Fibroblast of lung (primary cell): ENCODE data around the gene LMNA. TPM values are rescaled to one million over a fixed set of nuclear protein-coding genes. Genes with fewer than 3 reads are reported as not detected.
"Not testable (repeated sequence)": the region's sequence is repeated elsewhere in the genome, so short reads cannot be mapped to it uniquely, and the experiment has no call there.

Experiments used
- DNase-seq, 2 donors: peaks; one replicate each; pipeline versions ENCODE4 v3.0.0 to v3.0.0-alpha.2; 2010; ENCODE audit warnings: low read depth in 2 of 2
- H2AFZ ChIP-seq: 2 replicates; pipeline ENCODE4 v1.5.1; 2012; ENCODE audit warnings: low read length, control low read depth, inconsistent platforms
- H3K27ac ChIP-seq: 2 replicates; pipeline ENCODE4 v1.5.1; 2011; ENCODE audit warnings: low read length, control low read depth; ENCODE audit not compliant: insufficient read depth
- H3K27me3 ChIP-seq: 2 replicates; pipeline ENCODE4 v1.5.1; 2011; ENCODE audit warnings: mild to moderate bottlenecking, low read length; ENCODE audit not compliant: control insufficient read depth, insufficient read depth
- H3K36me3 ChIP-seq: 2 replicates; pipeline ENCODE4 v1.5.1; 2011; ENCODE audit warnings: low read length; ENCODE audit not compliant: control insufficient read depth, insufficient read depth
- H3K4me1 ChIP-seq: 2 replicates; pipeline ENCODE4 v1.5.1; 2011; ENCODE audit warnings: low read length; ENCODE audit not compliant: control insufficient read depth, insufficient read depth; ENCODE audit errors: extremely low read depth
- H3K4me2 ChIP-seq: 2 replicates; pipeline ENCODE4 v1.5.1; 2011; ENCODE audit warnings: low read length, control low read depth; ENCODE audit not compliant: insufficient read depth; ENCODE audit errors: extremely low read depth
- H3K4me3 ChIP-seq, 4 experiments: fragments of 200-600 bp in 1 of 4; sonication (generic) in 1 of 4; replicated peaks in 1 of 4; 2 replicates each; pipeline ENCODE4 v1.5.1; 2011 to 2016; ENCODE audit warnings: low read length in 4 of 4, low read depth in 3 of 4, mild to moderate bottlenecking in 3 of 4, control low read depth in 2 of 4, inconsistent platforms in 1 of 4, mixed read lengths in 1 of 4; ENCODE audit not compliant: insufficient read depth in 1 of 4; ENCODE audit errors: control extremely low read depth in 1 of 4
- H3K79me2 ChIP-seq: 2 replicates; pipeline ENCODE4 v1.5.1; 2012; ENCODE audit warnings: mild to moderate bottlenecking, low read length, inconsistent platforms; ENCODE audit not compliant: control insufficient read depth, insufficient read depth
- H3K9ac ChIP-seq: 2 replicates; pipeline ENCODE4 v1.5.1; 2011; ENCODE audit warnings: mild to moderate bottlenecking, low read length, control low read depth; ENCODE audit not compliant: insufficient read depth
- H3K9me3 ChIP-seq: 2 replicates; pipeline ENCODE4 v1.5.1; 2012; ENCODE audit warnings: low read depth, low read length; ENCODE audit not compliant: control insufficient read depth, insufficient read depth
- H4K20me1 ChIP-seq: 2 replicates; pipeline ENCODE4 v1.5.1; 2011; ENCODE audit warnings: low read length; ENCODE audit not compliant: control insufficient read depth, insufficient read depth; ENCODE audit errors: extremely low read depth
- CTCF ChIP-seq, 2 donors: IDR thresholded peaks in 1 of 2; conservative IDR thresholded peaks in 1 of 2; 1 replicate in 1 of 2; 2 replicates in 1 of 2; pipeline ENCODE4 v1.5.1; 2011 to 2012; ENCODE audit warnings: low read length in 2 of 2, control low read depth in 1 of 2, inconsistent platforms in 1 of 2, low read depth in 1 of 2, mild to moderate bottlenecking in 1 of 2
- EZH2 ChIP-seq: IDR thresholded peaks from 2 replicates; pipeline ENCODE4 v1.5.1; 2012; ENCODE audit warnings: low read length, control low read depth, mild to moderate bottlenecking; ENCODE audit errors: missing control alignments
- polyA plus RNA-seq, 2 donors: library from polyadenylated mRNA; depleted of rRNA in 1 of 2; stranded (reverse) in 1 of 2; unstranded in 1 of 2; fragments of >200 nt; gene quantifications; 2 replicates each; pipeline ENCODE4 v1.2.1, GENCODE V29; 2011 to 2012; ENCODE audit warnings: missing spikeins in 1 of 2
- total RNA-seq: library from RNA; depleted of rRNA; stranded (reverse); fragments of >200 nt; gene quantifications from 2 replicates; pipeline ENCODE4 v1.2.1, GENCODE V29; 2014

The LMNA gene
- total and polyA plus RNA-seq, 2 donors (not counting 1 experiment from before 2014, with no cell fraction given), result 613 to 1,150 TPM

- Histone ChIP-seq H3K4me2 (no peak overlapping the region), H4K20me1 (no peaks in the 10 kb centered on the region), H3K9me3 (no peaks in the 10 kb centered on the region), H3K27ac (no peak overlapping the region), H3K4me3 (no peak overlapping the region), H2AFZ (no peak overlapping the region), H3K4me1 (no peaks in the 10 kb centered on the region), H3K79me2 (no peaks in the 10 kb centered on the region), H3K27me3 (peaks cover 16% of the 10 kb centered on the region), H3K9ac (no peak overlapping the region), H3K36me3 (no peaks in the 10 kb centered on the region)
- DNase-seq, result no peak
- TF ChIP-seq EZH2, result no peak
- no peak for TF ChIP-seq CTCF (conservative IDR thresholded peaks at IDR 0.05 in 1 of 2, IDR thresholded peaks at IDR 0.05 in 1 of 2; ENCODE audit: low read depth in 1 of 2, low read length in 2 of 2)
Measured at GRCh38 chr1:156176610-156177210, 62.2 kb downstream of the LMNA start.

GRCh38 chr1:156177919-156178654 lies 63.6 kb downstream of the LMNA start:
- Histone ChIP-seq H3K4me1 (no peaks in the 10 kb centered on the region), H3K9ac (no peak overlapping the region), H3K9me3 (no peaks in the 10 kb centered on the region), H3K4me2 (no peak overlapping the region), H4K20me1 (no peaks in the 10 kb centered on the region), H2AFZ (no peak overlapping the region), H3K4me3 (no peak overlapping the region), H3K27me3 (peaks cover 14% of the 10 kb centered on the region), H3K36me3 (no peaks in the 10 kb centered on the region), H3K27ac (no peak overlapping the region), H3K79me2 (no peaks in the 10 kb centered on the region)
- DNase-seq, result no peak
- TF ChIP-seq CTCF (conservative IDR thresholded peaks at IDR 0.05 in 1 of 2, IDR thresholded peaks at IDR 0.05 in 1 of 2; ENCODE audit: low read depth in 1 of 2, low read length in 2 of 2) (no peak), EZH2 (no peak)

- no peak overlapping the region for H3K27ac ChIP-seq
- H2AFZ ChIP-seq, result no peak overlapping the region
- no peaks in the 10 kb centered on the region for H3K79me2 ChIP-seq
- no peak overlapping the region for H3K4me3 ChIP-seq
- no peak overlapping the region for H3K4me2 ChIP-seq
- H3K4me1 ChIP-seq, result no peaks in the 10 kb centered on the region
- H3K27me3 ChIP-seq, result peaks cover 14% of the 10 kb centered on the region
- no peaks in the 10 kb centered on the region for H4K20me1 ChIP-seq
- H3K9ac ChIP-seq, result no peak overlapping the region
- no peak for DNase-seq
- TF ChIP-seq EZH2, result no peak
- TF ChIP-seq CTCF (conservative IDR thresholded peaks at IDR 0.05 in 1 of 2, IDR thresholded peaks at IDR 0.05 in 1 of 2; ENCODE audit: low read depth in 1 of 2, low read length in 2 of 2), result no peak
- no peaks in the 10 kb centered on the region for H3K9me3 ChIP-seq
- H3K36me3 ChIP-seq, result no peaks in the 10 kb centered on the region
Measured at GRCh38 chr1:156180471-156180870, 66.0 kb downstream of the LMNA start.

- not testable (repeated sequence) for H3K4me3 ChIP-seq, H3K79me2 ChIP-seq, DNase-seq, H3K9me3 ChIP-seq, H3K4me1 ChIP-seq, H3K27ac ChIP-seq, H3K4me2 ChIP-seq, H4K20me1 ChIP-seq, H3K9ac ChIP-seq, H2AFZ ChIP-seq, H3K36me3 ChIP-seq
- peaks cover 12% of the 10 kb centered on the region for H3K27me3 ChIP-seq
Measured at GRCh38 chr1:156181391-156181924, 66.9 kb downstream of the LMNA start.
